Measurements from ENCODE around the gene CHID1. TPM values are rescaled to one million over a fixed set of nuclear protein-coding genes. Genes with fewer than 3 reads are reported as not detected.
A peak's percentile ranks its signal among the peaks of the same experiment; 100 is the strongest.

Gene CHID1
- total RNA-seq, 4 donors from 2014 or later = 37.4 to 55.4 (median 47.2) TPM

DNA sequence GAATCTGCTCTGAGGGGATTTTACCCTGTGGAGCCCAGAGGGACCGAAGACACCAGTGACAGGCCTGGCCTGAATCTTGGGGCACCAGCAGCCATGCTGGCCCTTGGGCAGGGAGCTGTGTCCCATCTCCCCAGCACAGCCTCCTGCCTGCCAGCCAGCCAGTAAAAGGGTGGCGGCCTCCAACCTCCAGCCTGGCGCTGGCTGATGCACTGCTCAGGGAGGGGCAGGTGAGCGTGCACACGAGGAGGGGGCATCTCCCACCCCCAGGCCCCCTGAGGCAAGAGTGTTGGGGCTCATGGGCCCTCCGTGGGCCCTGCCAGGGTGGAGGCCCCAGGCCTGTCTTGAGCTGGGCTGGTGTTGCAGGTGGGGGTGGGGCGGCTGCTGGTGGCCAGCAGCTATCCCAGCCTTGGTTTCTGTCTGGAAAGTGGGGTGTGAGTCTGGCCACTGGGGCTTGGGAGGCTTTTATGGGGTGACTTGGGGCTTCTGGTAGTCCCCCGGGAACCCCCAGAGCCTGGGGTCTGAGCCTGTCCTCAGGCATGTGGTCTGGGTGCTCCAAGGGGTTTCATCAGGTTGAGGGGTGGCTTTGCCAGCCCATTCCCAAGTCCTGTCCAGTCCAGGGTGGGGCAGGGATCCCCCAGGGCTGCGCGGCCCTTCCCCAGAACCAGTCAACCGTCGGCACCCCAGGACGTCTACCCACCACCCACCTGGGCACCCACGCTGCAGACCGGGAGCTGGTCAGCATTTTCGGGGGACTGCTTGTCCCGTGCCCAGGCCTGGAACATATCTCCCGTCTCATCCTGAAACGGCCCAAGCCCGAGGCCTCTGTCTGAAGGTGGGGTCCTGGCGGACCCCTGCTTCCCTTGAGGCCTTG is 50.1 kb downstream of the CHID1 start:
- Histone ChIP-seq H3K27ac (replicated peaks in 1 of 4) (peak overlapping the region; percentile 37 to 82 (median 51)), H3K27me3 (no peaks in the 10 kb centered on the region), H3K4me3 (peak overlapping the region in 3 of 4 donors; percentile 17 to 31 (median 27)), H3K9me3 (no peaks in the 10 kb centered on the region), H3K36me3 (peaks cover 27 to 48% (median 36%) of the 10 kb centered on the region in 4 donors), H3K4me1 (peaks cover 28 to 63% (median 49%) of the 10 kb centered on the region in 4 donors)
- TF ChIP-seq POLR2A (IDR thresholded peaks at IDR 0.05; ENCODE audit: low read depth) (no peak), EP300 (IDR thresholded peaks at IDR 0.05) (no peak), POLR2AphosphoS5 (IDR thresholded peaks at IDR 0.05) (no peak)
- TF ChIP-seq, protein P1, sequence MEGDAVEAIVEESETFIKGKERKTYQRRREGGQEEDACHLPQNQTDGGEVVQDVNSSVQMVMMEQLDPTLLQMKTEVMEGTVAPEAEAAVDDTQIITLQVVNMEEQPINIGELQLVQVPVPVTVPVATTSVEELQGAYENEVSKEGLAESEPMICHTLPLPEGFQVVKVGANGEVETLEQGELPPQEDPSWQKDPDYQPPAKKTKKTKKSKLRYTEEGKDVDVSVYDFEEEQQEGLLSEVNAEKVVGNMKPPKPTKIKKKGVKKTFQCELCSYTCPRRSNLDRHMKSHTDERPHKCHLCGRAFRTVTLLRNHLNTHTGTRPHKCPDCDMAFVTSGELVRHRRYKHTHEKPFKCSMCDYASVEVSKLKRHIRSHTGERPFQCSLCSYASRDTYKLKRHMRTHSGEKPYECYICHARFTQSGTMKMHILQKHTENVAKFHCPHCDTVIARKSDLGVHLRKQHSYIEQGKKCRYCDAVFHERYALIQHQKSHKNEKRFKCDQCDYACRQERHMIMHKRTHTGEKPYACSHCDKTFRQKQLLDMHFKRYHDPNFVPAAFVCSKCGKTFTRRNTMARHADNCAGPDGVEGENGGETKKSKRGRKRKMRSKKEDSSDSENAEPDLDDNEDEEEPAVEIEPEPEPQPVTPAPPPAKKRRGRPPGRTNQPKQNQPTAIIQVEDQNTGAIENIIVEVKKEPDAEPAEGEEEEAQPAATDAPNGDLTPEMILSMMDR (IDR thresholded peaks at IDR 0.05) = no peak
- intact Hi-C loops (cut with DNase I) = no loop called here
- 73% methylated on average over 12 of the region's 21 CpGs for WGBS
- no peak for DNase-seq (ENCODE audit: extremely low spot score)

DNA sequence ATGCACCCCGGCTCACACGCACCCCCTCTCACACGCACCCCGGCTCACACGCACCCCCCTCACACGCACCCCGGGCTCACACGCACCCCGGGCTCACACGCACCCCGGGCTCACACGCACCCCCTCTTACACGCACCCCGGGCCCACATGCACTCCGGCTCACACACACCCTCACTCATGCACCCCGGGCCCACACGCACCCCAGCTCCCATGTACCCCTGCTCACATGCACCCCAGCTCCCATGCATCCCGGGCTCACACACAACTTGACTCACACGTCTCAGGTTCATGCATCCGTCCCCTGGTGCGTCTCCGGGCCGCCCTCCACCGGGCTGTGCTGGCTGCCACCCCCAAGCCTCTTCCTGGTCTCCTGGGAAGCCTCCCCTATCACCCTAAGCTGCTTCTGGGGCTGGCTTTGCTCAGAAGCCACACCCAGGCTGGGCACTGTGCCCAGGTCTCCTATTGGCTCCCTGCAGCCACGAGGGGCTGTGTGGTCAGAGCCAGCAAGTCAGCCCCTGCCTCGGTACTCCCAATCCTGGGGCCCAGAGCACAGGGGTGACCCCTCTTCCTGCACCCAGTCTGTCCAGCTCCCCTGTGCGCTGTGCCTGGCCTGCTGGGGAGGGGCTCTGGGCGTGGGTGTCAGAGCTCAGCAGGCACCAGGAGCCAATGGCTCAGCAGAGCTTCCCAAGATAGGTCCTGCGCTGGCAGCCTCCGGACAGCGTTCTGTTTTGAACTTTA is 51.0 kb downstream of the CHID1 start:
- Histone ChIP-seq H3K9me3 (no peaks in the 10 kb centered on the region), H3K27me3 (no peaks in the 10 kb centered on the region), H3K36me3 (peaks cover 20 to 45% (median 29%) of the 10 kb centered on the region in 4 donors), H3K27ac (replicated peaks in 1 of 4) (peak overlapping the region; percentile 37 to 82 (median 51)), H3K4me1 (peaks cover 28 to 71% (median 54%) of the 10 kb centered on the region in 4 donors), H3K4me3 (peak overlapping the region; percentile 11 to 31 (median 22))
- peak in 1 of 2 donors; percentile 35 for TF ChIP-seq POLR2AphosphoS5 (IDR thresholded peaks at IDR 0.05)
- TF ChIP-seq, protein P1 (IDR thresholded peaks at IDR 0.05) = no peak
- 27% methylated on average over 12 of the region's 31 CpGs for WGBS
- no peak for DNase-seq (ENCODE audit: extremely low spot score)
- intact Hi-C loops (cut with DNase I) = no loop called here

GRCh38 chr11:858762-859339 is 51.8 kb downstream of the CHID1 start:
- Histone ChIP-seq H3K9me3 (no peaks in the 10 kb centered on the region), H3K27me3 (no peaks in the 10 kb centered on the region), H3K4me1 (peaks cover 28 to 77% (median 57%) of the 10 kb centered on the region in 4 donors), H3K36me3 (peaks cover 12 to 45% (median 28%) of the 10 kb centered on the region in 4 donors), H3K27ac (replicated peaks in 1 of 4) (no peak overlapping the region), H3K4me3 (peak overlapping the region in 1 of 4 donors; percentile 31)
- intact Hi-C loops (cut with DNase I) = no loop called here
- 78% methylated on average over 34 of the region's 37 CpGs for WGBS
- DNase-seq (ENCODE audit: extremely low spot score) = no peak
- TF ChIP-seq, protein P1 (IDR thresholded peaks at IDR 0.05) = no peak
- TF ChIP-seq POLR2A (IDR thresholded peaks at IDR 0.05; ENCODE audit: low read depth) (no peak), POLR2AphosphoS5 (IDR thresholded peaks at IDR 0.05) (no peak), EP300 (IDR thresholded peaks at IDR 0.05) (no peak)

- Histone ChIP-seq H3K4me1 (peaks cover 32 to 82% (median 60%) of the 10 kb centered on the region in 4 donors), H3K27ac (replicated peaks in 1 of 4) (no peak overlapping the region), H3K9me3 (no peaks in the 10 kb centered on the region), H3K36me3 (peaks cover 8 to 44% (median 22%) of the 10 kb centered on the region in 4 donors), H3K27me3 (no peaks in the 10 kb centered on the region), H3K4me3 (no peak overlapping the region)
- TF ChIP-seq POLR2A (IDR thresholded peaks at IDR 0.05; ENCODE audit: low read depth) (no peak), EP300 (IDR thresholded peaks at IDR 0.05) (no peak), POLR2AphosphoS5 (IDR thresholded peaks at IDR 0.05) (no peak)
- TF ChIP-seq, protein P1 (IDR thresholded peaks at IDR 0.05) = no peak
- 81% methylated on average over 20 of the region's 27 CpGs for WGBS
- DNase-seq (ENCODE audit: extremely low spot score) = no peak
- intact Hi-C loops (cut with DNase I) = no loop called here
Observed at GRCh38 chr11:858053-858761, 52.4 kb downstream of the CHID1 start.

Data from esophagus muscularis mucosa (tissue), 4 donors.